HG03354 (cell line): Measurements from ENCODE around the gene ARHGEF10L.

Experiments used
- ATAC-seq: cut with Tn5 transposase; IDR thresholded peaks from one replicate; pipeline ENCODE4 v1.9.1; 2021; ENCODE audit warnings: mild to moderate bottlenecking; ENCODE audit not compliant: unreplicated experiment, poor library complexity, severe bottlenecking

Gene ARHGEF10L

GRCh38 chr1:17686258-17686657 lies 146.8 kb downstream of the ARHGEF10L start:
- ATAC-seq, result no peak

DNA sequence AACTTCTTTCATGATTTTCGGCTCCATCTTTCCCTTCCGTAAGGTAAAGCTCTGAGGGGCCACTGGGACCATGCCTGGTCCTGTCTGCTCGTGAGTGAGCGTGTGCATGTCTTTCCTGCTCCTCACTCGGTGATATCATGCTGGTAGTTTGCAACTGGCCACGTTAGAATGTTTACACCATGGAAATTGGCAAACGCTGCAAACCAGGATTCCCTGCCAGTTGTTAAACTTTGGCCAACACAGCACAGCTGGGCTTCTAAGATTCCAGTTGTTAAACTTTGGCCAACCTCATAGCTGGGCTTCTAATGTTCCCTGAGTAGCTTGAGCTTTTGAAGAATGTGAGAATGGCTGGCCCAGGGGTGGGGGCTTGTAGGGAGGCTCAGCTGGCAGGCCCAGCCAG lies 147.6 kb downstream of the ARHGEF10L start:
- ATAC-seq, result no peak

- no peak for ATAC-seq
Measured at GRCh38 chr1:17688217-17688810, 148.8 kb downstream of the ARHGEF10L start.

DNA sequence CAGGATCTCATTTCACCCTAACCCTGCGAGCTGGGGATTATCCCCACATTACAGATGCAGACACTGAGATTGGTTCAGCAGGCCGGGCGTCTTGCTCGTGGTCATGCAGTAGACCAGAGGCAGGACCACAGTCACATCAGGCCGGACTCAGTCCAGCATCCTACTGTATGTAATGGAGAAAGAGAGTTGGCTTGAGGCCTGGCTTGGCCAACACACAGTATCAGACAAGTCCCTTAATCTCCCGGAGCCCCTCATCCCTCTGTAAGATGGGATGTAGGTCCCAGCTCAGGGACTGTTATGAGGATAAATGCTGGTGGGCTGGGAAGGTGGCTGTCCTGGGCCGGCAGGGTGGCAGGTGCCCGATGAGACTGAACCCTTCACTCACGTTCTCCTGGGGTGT lies 149.5 kb downstream of the ARHGEF10L start:
- no peak for ATAC-seq

- no peak for ATAC-seq
Measured at GRCh38 chr1:17690906-17691634, 151.6 kb downstream of the ARHGEF10L start.

DNA sequence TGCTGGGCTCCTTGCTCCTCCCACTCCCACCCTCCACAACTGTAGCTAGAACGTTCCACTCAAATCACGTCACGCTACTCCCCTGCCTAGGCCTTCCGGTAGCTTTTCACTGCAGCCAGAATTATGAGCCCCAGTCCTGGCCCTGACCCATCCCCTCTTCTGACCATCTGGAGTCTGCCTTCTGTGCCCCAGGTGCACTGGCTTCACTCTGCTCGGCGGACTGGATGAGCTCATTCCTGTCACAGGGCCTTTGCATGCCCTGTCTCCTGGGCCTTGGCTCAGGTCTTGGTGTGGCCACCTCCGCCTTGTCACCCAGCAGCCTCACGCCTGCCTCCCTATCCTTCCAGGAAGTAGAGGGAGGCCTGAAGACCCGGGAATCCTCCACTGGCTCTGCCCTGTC lies 153.1 kb downstream of the ARHGEF10L start:
- ATAC-seq, result no peak

- no peak for ATAC-seq
Measured at GRCh38 chr1:17696417-17697301, 157.2 kb downstream of the ARHGEF10L start.

DNA sequence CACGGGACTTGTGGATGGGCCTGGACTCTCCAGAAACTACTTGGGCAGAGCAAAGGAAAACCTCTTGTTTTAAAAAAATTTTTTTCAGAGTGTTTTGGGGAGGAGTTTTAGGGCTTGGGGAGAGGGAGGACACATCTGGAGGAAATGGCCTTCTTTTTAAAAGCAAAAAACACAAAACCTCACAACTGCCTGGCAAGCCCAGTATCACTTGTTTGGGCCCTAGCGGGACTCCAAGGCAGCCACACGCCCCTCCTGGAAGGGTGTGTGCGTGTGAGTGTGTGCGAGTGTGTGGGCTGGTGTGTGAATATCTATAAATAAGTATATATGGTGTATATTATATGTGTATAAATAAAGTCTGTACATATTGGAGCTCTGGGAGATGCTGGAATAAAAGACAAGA lies 158.0 kb downstream of the ARHGEF10L start:
- no peak for ATAC-seq

DNA sequence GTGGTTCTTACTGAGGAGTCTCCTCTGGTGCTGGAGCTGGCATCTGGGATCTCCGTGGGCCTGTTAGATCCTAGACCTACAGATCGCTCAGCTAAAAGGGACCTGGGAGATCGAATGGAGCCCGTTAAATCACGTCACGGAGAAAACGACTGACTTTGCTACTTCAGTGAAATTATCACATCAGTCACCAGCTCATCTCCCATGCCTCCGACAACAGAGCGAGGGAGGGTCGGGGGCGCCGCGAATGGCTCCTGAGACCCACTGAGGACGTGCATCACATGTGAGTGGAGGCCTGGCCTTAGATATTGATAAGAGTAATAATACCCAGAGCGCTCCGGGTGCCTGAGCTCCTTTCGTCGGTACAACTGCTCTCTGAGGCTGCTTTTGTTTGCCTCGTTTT lies 160.1 kb downstream of the ARHGEF10L start:
- ATAC-seq, result no peak

DNA sequence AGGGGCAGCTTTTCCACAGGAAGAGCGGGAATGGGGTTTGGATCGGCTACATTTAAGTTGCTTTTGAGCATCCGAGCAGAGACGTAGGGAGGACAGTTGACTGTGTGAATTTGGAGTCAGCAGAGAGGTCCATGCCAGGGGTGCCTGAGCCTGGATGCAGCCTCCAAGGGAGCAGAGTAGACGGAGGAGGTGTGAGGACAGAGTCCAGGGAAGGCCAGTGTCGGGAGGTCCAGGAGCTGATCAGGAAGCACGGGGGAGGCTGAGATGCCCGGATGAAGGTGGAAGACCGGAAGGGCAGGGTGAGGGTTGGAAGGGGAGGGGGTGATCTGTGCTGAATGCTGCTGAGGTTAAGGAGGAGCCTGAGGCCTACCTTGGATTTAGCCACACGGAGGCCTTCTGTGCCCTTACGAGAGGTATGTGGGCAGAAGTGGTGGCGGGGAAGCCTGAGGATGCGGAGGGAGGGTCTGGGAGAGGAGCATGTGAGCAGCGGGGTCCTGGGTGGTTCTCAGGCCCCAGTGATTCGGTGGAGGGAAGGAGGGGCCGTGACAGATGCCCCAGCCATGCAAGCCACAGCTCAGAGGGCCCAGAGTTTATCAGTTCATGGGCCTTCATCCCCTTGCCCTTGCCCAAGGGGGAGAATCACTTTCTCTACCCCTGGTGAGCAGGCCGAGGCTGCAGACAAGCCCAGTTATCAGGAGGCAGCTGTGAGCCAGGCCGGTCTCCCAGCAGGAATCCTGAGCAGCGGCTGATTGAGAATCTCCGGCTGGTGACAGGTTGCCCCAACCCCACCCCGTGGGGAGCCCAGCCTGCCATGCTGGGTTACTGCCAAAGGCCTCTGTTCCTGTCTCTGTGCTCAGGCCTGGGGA lies 161.7 kb downstream of the ARHGEF10L start:
- ATAC-seq, result no peak

- no peak for ATAC-seq
Measured at GRCh38 chr1:17704176-17704575, 164.7 kb downstream of the ARHGEF10L start.

- no peak for ATAC-seq
Measured at GRCh38 chr1:17706445-17706844, 166.9 kb downstream of the ARHGEF10L start.

GRCh38 chr1:17709981-17710380 lies 170.5 kb downstream of the ARHGEF10L start:
- ATAC-seq, result no peak

DNA sequence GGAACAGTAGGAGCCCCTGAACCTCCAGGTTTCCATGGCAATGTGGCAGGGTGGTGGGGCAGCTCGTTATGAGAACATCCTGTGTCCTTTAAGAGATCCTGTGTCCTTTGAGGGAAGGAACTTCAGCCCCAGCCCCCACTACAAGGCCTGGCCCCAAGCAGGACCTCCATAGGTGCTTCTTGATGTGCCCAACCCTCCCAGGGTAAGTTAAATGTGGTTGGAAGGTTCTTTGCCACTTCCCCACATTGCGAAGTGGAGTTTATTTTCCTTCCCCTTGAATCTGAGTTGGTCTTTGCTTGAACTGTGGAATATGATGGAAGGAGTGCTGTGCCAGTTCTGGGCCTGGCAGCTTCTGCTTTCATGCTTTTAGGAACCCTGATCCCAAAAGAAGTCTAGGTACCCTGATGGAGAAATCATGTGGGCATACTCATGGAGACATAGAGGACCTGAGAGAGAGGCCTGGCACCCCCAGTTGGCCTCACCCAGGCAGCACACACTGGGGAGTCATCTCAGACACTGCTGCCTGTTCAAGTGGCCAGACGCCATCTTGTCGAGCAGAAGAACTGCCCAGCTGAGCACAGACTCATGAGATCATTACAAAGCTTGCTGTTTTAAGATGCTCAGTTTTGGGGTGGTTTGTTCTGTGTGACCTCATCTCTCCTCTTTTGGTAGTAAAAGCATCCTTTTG lies 171.5 kb downstream of the ARHGEF10L start:
- ATAC-seq, result no peak

GRCh38 chr1:17711577-17711910 lies 172.0 kb downstream of the ARHGEF10L start:
- ATAC-seq, result no peak

DNA sequence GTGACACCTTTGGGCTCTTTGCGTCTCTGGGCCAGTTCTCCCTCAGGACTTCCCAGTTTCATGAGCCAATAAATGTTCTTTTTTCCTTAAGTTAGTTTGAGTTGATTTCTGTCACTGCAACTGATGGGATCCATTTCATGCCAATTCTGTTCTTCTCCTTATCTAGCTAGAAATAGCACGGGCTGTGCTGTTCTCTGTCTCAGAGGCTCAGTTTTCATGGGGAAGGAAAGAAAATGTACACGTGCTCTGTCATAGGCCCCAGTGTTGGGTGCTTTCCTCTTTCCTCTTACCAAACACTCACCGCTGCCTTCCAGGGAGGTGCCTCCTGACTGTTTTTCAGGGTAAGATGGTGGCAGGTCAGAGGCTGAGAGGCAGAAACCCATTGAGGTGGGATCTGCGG lies 172.4 kb downstream of the ARHGEF10L start:
- no peak for ATAC-seq

GRCh38 chr1:17713993-17714392 lies 174.5 kb downstream of the ARHGEF10L start:
- no peak for ATAC-seq

GRCh38 chr1:17717594-17718535 lies 178.4 kb downstream of the ARHGEF10L start:
- no peak for ATAC-seq
